Keratinocyte (primary cell): ENCODE measurements around the gene CACFD1.

Source experiments
- CTCF ChIP-seq, 3 experiments: IDR thresholded peaks in 1 of 3; conservative IDR thresholded peaks in 1 of 3; optimal IDR thresholded peaks in 1 of 3; 2 replicates in 2 of 3; 3 replicates in 1 of 3; pipeline versions ENCODE3 to v1.5.1; 2011; ENCODE audit warnings: low read length in 3 of 3, mild to moderate bottlenecking in 3 of 3, moderate library complexity in 2 of 3, control low read depth in 1 of 3, inconsistent platforms in 1 of 3; ENCODE audit not compliant: insufficient read depth in 2 of 3; ENCODE audit errors: extremely low read depth in 1 of 3
- EZH2 ChIP-seq: IDR thresholded peaks from one replicate; pipeline ENCODE4 v1.6.1; 2012; ENCODE audit warnings: inconsistent platforms, mild to moderate bottlenecking, low read length, moderate library complexity

- TF ChIP-seq CTCF (optimal IDR thresholded peaks at IDR 0.05 in 1 of 3, IDR thresholded peaks at IDR 0.05 in 1 of 3, conservative IDR thresholded peaks at IDR 0.05 in 1 of 3; ENCODE audit: extremely low read depth in 1 of 3, insufficient read depth in 2 of 3, low read length in 3 of 3) (no peak), EZH2 (no peak)
These were observed 17.7 kb downstream of the CACFD1 start for GRCh38 chr9:133477461-133477860.
